ENCODE data around the gene ZNF451. TPM values are rescaled to one million over a fixed set of nuclear protein-coding genes. Genes with fewer than 3 reads are reported as not detected.

ZNF451 gene
- total and polyA plus RNA-seq, 4 donors, result 9.1 to 133 (median 27.1) TPM

DNA sequence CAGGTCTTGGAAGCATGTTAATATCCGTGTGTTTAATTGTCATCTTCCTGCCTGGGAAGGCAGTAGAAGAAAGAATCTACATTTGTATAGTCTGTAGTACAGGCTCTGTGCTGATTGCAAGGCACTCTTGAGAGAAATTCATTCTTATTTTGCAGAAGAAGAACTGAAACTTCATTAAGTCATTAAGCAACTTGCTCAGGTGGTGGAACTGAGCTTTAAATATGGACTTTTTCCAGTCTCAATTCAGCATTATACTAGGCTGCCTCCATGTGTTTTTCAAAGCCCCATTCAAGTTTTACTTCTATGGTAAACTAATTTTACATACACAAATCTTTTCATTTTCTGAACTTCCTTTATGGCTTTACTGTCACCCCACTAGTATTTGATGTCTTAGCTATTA lies 18.7 kb downstream of the ZNF451 start:
- no peak for DNase-seq
- no peak overlapping the region for H3K9ac ChIP-seq (ENCODE audit: insufficient read depth in 1 of 2, low read length in 2 of 2)
- no peaks in the 10 kb centered on the region for H3K27me3 ChIP-seq (ENCODE audit: control insufficient read depth in 3 of 3, insufficient read depth in 3 of 3, low read length in 2 of 3)
- ATAC-seq (ENCODE audit: insufficient read depth, low FRiP score), result no peak
- H3K36me3 ChIP-seq (ENCODE audit: control insufficient read depth in 4 of 4, insufficient read depth in 4 of 4, low read length in 4 of 4), result peaks cover 0 to 4% (median 2%) of the 10 kb centered on the region in 4 donors
- H3K4me1 ChIP-seq (ENCODE audit: control insufficient read depth in 5 of 5, insufficient read depth in 5 of 5, low read length in 5 of 5), result peaks cover 0 to 2% (median 0%) of the 10 kb centered on the region in 5 donors
- H3K4me3 ChIP-seq, result no peak overlapping the region
- no peak for TF ChIP-seq CTCF (IDR thresholded peaks at IDR 0.05; ENCODE audit: control extremely low read depth, extremely low read depth)
- WGBS, 2 donors, result 56 to 68% methylated on average over 1 of the region's 1 CpG
- H3K9me3 ChIP-seq (ENCODE audit: control insufficient read depth in 4 of 4, insufficient read depth in 3 of 4, low read length in 3 of 4), result no peaks in the 10 kb centered on the region
- H3K27ac ChIP-seq (ENCODE audit: low read depth in 1 of 2, low read length in 1 of 2), result no peak overlapping the region

DNA sequence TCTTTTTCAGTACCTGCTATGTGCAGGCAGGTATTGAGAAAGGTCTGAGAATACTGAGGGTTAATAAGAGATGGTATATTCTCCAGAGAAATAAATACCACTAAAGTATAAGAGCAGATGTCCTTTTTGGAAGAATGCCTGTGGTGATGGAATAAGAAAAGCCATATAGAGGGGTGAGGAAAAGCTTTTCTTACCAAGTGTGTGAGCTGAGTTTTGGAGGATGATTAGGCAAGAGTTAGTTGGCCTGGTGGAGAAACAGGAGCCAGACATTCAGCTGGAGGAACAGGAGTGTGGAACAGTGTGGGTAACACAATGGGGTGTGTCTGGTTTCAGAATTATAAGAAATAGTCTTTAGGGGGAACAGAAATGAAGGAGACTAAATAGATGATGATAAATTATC lies 19.9 kb downstream of the ZNF451 start:
- H3K4me1 ChIP-seq (ENCODE audit: control insufficient read depth in 5 of 5, insufficient read depth in 5 of 5, low read length in 5 of 5), result peaks cover 0 to 2% (median 0%) of the 10 kb centered on the region in 5 donors
- no peak for TF ChIP-seq CTCF (IDR thresholded peaks at IDR 0.05; ENCODE audit: control extremely low read depth, extremely low read depth)
- H3K4me3 ChIP-seq, result no peak overlapping the region
- H3K27ac ChIP-seq (ENCODE audit: low read depth in 1 of 2, low read length in 1 of 2), result no peak overlapping the region
- no peaks in the 10 kb centered on the region for H3K27me3 ChIP-seq (ENCODE audit: control insufficient read depth in 3 of 3, insufficient read depth in 3 of 3, low read length in 2 of 3)
- ATAC-seq (ENCODE audit: insufficient read depth, low FRiP score) (no peak), DNase-seq (peak in 2 of 3 donors; percentile 29 to 30)
- no peak overlapping the region for H3K9ac ChIP-seq (ENCODE audit: insufficient read depth in 1 of 2, low read length in 2 of 2)
- no peaks in the 10 kb centered on the region for H3K9me3 ChIP-seq (ENCODE audit: control insufficient read depth in 4 of 4, insufficient read depth in 3 of 4, low read length in 3 of 4)
- H3K36me3 ChIP-seq (ENCODE audit: control insufficient read depth in 4 of 4, insufficient read depth in 4 of 4, low read length in 4 of 4), result peaks cover 0 to 4% (median 0%) of the 10 kb centered on the region in 4 donors

DNA sequence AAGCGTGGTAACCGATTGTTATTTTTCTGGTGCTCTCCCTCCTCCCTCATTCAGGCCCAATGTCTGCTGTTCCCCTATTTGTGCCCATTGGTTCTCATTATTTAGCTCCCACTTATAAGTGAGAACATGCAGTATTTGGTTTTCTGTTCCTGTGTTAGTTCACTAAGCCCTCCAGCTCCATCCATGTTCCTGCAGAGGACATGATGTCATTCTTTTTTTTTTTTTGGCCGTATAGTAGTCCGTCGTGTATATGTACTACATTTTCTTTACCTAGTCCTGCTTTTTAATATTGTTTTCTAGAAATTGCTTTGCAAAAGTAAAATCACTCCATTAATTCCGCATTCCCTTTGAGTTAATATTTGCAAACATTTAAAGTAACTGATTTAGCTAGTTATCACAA lies 23.1 kb downstream of the ZNF451 start:
- no peak overlapping the region for H3K27ac ChIP-seq (ENCODE audit: low read depth in 1 of 2, low read length in 1 of 2)
- WGBS, 2 donors, result 96 to 98% methylated on average over 6 of the region's 6 CpGs
- DNase-seq (no peak), ATAC-seq (ENCODE audit: insufficient read depth, low FRiP score) (no peak)
- no peaks in the 10 kb centered on the region for H3K9me3 ChIP-seq (ENCODE audit: control insufficient read depth in 4 of 4, insufficient read depth in 3 of 4, low read length in 3 of 4)
- peaks cover 0 to 3% (median 0%) of the 10 kb centered on the region in 4 donors for H3K36me3 ChIP-seq (ENCODE audit: control insufficient read depth in 4 of 4, insufficient read depth in 4 of 4, low read length in 4 of 4)
- no peaks in the 10 kb centered on the region for H3K27me3 ChIP-seq (ENCODE audit: control insufficient read depth in 3 of 3, insufficient read depth in 3 of 3, low read length in 2 of 3)
- H3K4me3 ChIP-seq, result no peak overlapping the region
- no peak for TF ChIP-seq CTCF (IDR thresholded peaks at IDR 0.05; ENCODE audit: control extremely low read depth, extremely low read depth)
- peaks cover 0 to 11% (median 0%) of the 10 kb centered on the region in 5 donors for H3K4me1 ChIP-seq (ENCODE audit: control insufficient read depth in 5 of 5, insufficient read depth in 5 of 5, low read length in 5 of 5)
- H3K9ac ChIP-seq (ENCODE audit: insufficient read depth in 1 of 2, low read length in 2 of 2), result no peak overlapping the region

DNA sequence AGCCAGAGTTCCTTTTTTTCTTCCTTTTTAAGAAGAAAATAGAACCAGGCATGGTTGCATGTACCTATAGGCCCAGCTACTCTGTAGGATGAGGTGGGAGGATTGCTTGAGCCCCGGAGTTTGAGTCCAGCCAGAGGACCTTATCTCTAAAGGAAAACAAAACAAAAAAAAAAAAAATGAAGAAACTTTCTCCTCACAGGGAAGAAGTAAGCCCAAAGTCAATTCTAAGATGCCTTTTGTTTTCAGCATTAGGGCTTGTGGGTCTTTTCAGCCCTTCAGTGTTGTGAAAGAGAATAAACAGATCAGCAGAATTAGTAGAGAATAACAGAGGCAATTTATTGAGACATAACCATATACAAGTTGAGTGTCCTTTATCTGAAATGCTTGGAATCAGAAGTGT lies 26.8 kb downstream of the ZNF451 start:
- no peak for TF ChIP-seq CTCF (IDR thresholded peaks at IDR 0.05; ENCODE audit: control extremely low read depth, extremely low read depth)
- Histone ChIP-seq H3K27ac (ENCODE audit: low read depth in 1 of 2, low read length in 1 of 2) (no peak overlapping the region), H3K9me3 (ENCODE audit: control insufficient read depth in 4 of 4, insufficient read depth in 3 of 4, low read length in 3 of 4) (no peaks in the 10 kb centered on the region), H3K4me1 (ENCODE audit: control insufficient read depth in 5 of 5, insufficient read depth in 5 of 5, low read length in 5 of 5) (peaks cover 0 to 10% (median 0%) of the 10 kb centered on the region in 5 donors), H3K27me3 (ENCODE audit: control insufficient read depth in 3 of 3, insufficient read depth in 3 of 3, low read length in 2 of 3) (no peaks in the 10 kb centered on the region), H3K4me3 (no peak overlapping the region), H3K36me3 (ENCODE audit: control insufficient read depth in 4 of 4, insufficient read depth in 4 of 4, low read length in 4 of 4) (peaks cover 0 to 2% (median 0%) of the 10 kb centered on the region in 4 donors), H3K9ac (ENCODE audit: insufficient read depth in 1 of 2, low read length in 2 of 2) (no peak overlapping the region)
- 39 to 44% methylated on average over 1 of the region's 1 CpG for whole genome bisulfite sequencing, 2 donors
- DNase-seq, result peak in 2 of 3 donors; percentile 16 to 29
- no peak for ATAC-seq (ENCODE audit: insufficient read depth, low FRiP score)

Measured in lung (tissue), 12 donors.